H1 (cell line): Measurements from ENCODE around the gene NDST3.

Experiments used
- KDM1A ChIP-seq: fragments of 200-600, 300-600 bp; sonication (generic); IDR thresholded peaks from 2 replicates; pipeline ENCODE4 v1.7.1; 2016; ENCODE audit warnings: mild to moderate bottlenecking, low read length, borderline replicate concordance
- ZNF274 ChIP-seq: IDR thresholded peaks from 2 replicates; pipeline ENCODE4 v1.7.0; 2012; ENCODE audit warnings: low read length, borderline replicate concordance; ENCODE audit errors: extremely low read depth
- TF ChIP-seq, protein P1 (sequence below): IDR thresholded peaks from 2 replicates; pipeline ENCODE4 v1.6.1; 2012; ENCODE audit warnings: low read length, inconsistent platforms
- TF ChIP-seq, protein P2 (sequence below), 3 experiments: IDR thresholded peaks; 1 replicate in 2 of 3; 2 replicates in 1 of 3; pipeline versions ENCODE4 v1.5.1 to v1.6.1; 2011; ENCODE audit warnings: low read length in 3 of 3, mild to moderate bottlenecking in 3 of 3, inconsistent platforms in 2 of 3, low read depth in 1 of 3, moderate library complexity in 1 of 3; ENCODE audit not compliant: insufficient read depth in 1 of 3; ENCODE audit errors: control extremely low read depth in 1 of 3

- TF ChIP-seq KDM1A (no peak), ZNF274 (no peak)
- TF ChIP-seq, protein P1, sequence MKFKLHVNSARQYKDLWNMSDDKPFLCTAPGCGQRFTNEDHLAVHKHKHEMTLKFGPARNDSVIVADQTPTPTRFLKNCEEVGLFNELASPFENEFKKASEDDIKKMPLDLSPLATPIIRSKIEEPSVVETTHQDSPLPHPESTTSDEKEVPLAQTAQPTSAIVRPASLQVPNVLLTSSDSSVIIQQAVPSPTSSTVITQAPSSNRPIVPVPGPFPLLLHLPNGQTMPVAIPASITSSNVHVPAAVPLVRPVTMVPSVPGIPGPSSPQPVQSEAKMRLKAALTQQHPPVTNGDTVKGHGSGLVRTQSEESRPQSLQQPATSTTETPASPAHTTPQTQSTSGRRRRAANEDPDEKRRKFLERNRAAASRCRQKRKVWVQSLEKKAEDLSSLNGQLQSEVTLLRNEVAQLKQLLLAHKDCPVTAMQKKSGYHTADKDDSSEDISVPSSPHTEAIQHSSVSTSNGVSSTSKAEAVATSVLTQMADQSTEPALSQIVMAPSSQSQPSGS, result no peak
- TF ChIP-seq, protein P2, sequence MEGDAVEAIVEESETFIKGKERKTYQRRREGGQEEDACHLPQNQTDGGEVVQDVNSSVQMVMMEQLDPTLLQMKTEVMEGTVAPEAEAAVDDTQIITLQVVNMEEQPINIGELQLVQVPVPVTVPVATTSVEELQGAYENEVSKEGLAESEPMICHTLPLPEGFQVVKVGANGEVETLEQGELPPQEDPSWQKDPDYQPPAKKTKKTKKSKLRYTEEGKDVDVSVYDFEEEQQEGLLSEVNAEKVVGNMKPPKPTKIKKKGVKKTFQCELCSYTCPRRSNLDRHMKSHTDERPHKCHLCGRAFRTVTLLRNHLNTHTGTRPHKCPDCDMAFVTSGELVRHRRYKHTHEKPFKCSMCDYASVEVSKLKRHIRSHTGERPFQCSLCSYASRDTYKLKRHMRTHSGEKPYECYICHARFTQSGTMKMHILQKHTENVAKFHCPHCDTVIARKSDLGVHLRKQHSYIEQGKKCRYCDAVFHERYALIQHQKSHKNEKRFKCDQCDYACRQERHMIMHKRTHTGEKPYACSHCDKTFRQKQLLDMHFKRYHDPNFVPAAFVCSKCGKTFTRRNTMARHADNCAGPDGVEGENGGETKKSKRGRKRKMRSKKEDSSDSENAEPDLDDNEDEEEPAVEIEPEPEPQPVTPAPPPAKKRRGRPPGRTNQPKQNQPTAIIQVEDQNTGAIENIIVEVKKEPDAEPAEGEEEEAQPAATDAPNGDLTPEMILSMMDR (IDR thresholded peaks at IDR 0.05; ENCODE audit: control extremely low read depth in 1 of 3, insufficient read depth in 1 of 3, low read depth in 1 of 3, low read length in 3 of 3), result no peak
These were observed 46.8 kb upstream of the NDST3 start for GRCh38 chr4:117987464-117987863.
